Neural cell (in vitro differentiated cells): ENCODE measurements around the gene TMEM168. TPM values are rescaled to one million over a fixed set of nuclear protein-coding genes. Genes with fewer than 3 reads are reported as not detected.

Experiments
- H2AFZ ChIP-seq: fragments of 200-600, 300-800 bp; sonication (generic), shearing (Covaris generic); 2 replicates; pipeline ENCODE4 v1.6.0; 2014; ENCODE audit warnings: low read depth, mild to moderate bottlenecking, antibody characterized with exemption, low read length, moderate library complexity
- H3F3A ChIP-seq: fragments of 200-600 bp; shearing (Covaris generic); 2 replicates; pipeline ENCODE4 v1.6.1; 2016; ENCODE audit warnings: mild to moderate bottlenecking, moderate library complexity, mixed read lengths, antibody characterized with exemption, low read length; ENCODE audit not compliant: insufficient read depth, poor library complexity, severe bottlenecking
- H3K27ac ChIP-seq: fragments of 200-600, 300-800 bp; sonication (generic), shearing (Covaris generic); 2 replicates; pipeline ENCODE4 v1.5.1; 2014; ENCODE audit warnings: mild to moderate bottlenecking, low read length, moderate library complexity
- H3K27me3 ChIP-seq: fragments of 300-800, 200-600 bp; sonication (generic), shearing (Covaris generic); 2 replicates; pipeline ENCODE4 v1.6.0; 2014; ENCODE audit warnings: mild to moderate bottlenecking, low read depth, low read length, moderate library complexity; ENCODE audit not compliant: insufficient read depth
- H3K36me3 ChIP-seq: fragments of 300-800, 200-600 bp; sonication (generic), shearing (Covaris generic); 2 replicates; pipeline ENCODE4 v1.5.1; 2014; ENCODE audit warnings: mild to moderate bottlenecking, antibody characterized with exemption, low read length, moderate library complexity; ENCODE audit not compliant: insufficient read depth
- H3K4me2 ChIP-seq: fragments of 300-800, 200-600 bp; sonication (generic), shearing (Covaris generic); 2 replicates; pipeline ENCODE4 v1.6.0; 2014; ENCODE audit warnings: mild to moderate bottlenecking, low read length
- H3K4me3 ChIP-seq: fragments of 300-800, 200-600 bp; sonication (generic), shearing (Covaris generic); 2 replicates; pipeline ENCODE4 v1.5.1; 2014; ENCODE audit warnings: mild to moderate bottlenecking, low read length, moderate library complexity
- H3K79me2 ChIP-seq: fragments of 200-600 bp; shearing (Covaris generic); replicated peaks from 2 replicates; pipeline ENCODE4 v1.6.0; 2014; ENCODE audit warnings: mild to moderate bottlenecking, low read length, moderate library complexity; ENCODE audit not compliant: insufficient read depth
- H3K9ac ChIP-seq: fragments of 300-800, 200-600 bp; sonication (generic), shearing (Covaris generic); 2 replicates; pipeline ENCODE4 v1.6.1; 2016; ENCODE audit warnings: mild to moderate bottlenecking, low read length, mixed read lengths
- H3K9me2 ChIP-seq: fragments of 200-600 bp; shearing (Covaris generic); 2 replicates; pipeline ENCODE4 v1.6.1; 2016; ENCODE audit warnings: mild to moderate bottlenecking, low read length, mixed read lengths; ENCODE audit not compliant: insufficient read depth
- H3K9me3 ChIP-seq: fragments of 200-600, 300-800 bp; sonication (generic), shearing (Covaris generic); 2 replicates; pipeline ENCODE4 v1.6.1; 2016; ENCODE audit warnings: mild to moderate bottlenecking, mixed run types, low read length, moderate library complexity, mixed read lengths
- H4K20me1 ChIP-seq: fragments of 200-600 bp; shearing (Covaris generic); 2 replicates; pipeline ENCODE4 v1.6.1; 2016; ENCODE audit warnings: mild to moderate bottlenecking, mixed run types; ENCODE audit not compliant: insufficient read depth
- EP300 ChIP-seq: fragments of 450-650 bp; conservative IDR thresholded peaks from 2 replicates; pipeline ENCODE4 v1.6.1; 2014; ENCODE audit warnings: antibody characterized with exemption, mild to moderate bottlenecking, moderate library complexity; ENCODE audit not compliant: poor library complexity, severe bottlenecking
- MXI1 ChIP-seq: fragments of 450-650 bp; conservative IDR thresholded peaks from 2 replicates; pipeline ENCODE4 v1.6.1; 2014; ENCODE audit warnings: antibody characterized with exemption, mild to moderate bottlenecking; ENCODE audit not compliant: poor library complexity, severe bottlenecking
- POLR2AphosphoS5 ChIP-seq: IDR thresholded peaks from 2 replicates; pipeline ENCODE4 v1.6.1; 2012
- RAD21 ChIP-seq: fragments of 450-650 bp; conservative IDR thresholded peaks from 2 replicates; pipeline ENCODE4 v1.6.1; 2014; ENCODE audit warnings: antibody characterized with exemption, mild to moderate bottlenecking, moderate library complexity
- TAF1 ChIP-seq: IDR thresholded peaks from 2 replicates; pipeline ENCODE4 v1.6.1; 2012; ENCODE audit warnings: low read depth
- polyA plus RNA-seq: library from polyadenylated mRNA; depleted of rRNA; stranded (reverse); fragments of >200 nt; gene quantifications from 2 replicates; pipeline ENCODE4 v1.2.3, GENCODE V29; 2014
- TF ChIP-seq, protein P1 (sequence below): fragments of 450-650 bp; IDR thresholded peaks from 2 replicates; pipeline ENCODE4 v1.5.1; 2014; ENCODE audit warnings: antibody characterized with exemption, mild to moderate bottlenecking, moderate library complexity; ENCODE audit not compliant: poor library complexity, severe bottlenecking
- TF ChIP-seq, protein P2 (sequence below): IDR thresholded peaks from 2 replicates; pipeline ENCODE4 v1.6.1; 2012; ENCODE audit warnings: borderline replicate concordance

TMEM168 gene
- polyA plus RNA-seq, 1 donor from 2014 or later, result 21.9 TPM

DNA sequence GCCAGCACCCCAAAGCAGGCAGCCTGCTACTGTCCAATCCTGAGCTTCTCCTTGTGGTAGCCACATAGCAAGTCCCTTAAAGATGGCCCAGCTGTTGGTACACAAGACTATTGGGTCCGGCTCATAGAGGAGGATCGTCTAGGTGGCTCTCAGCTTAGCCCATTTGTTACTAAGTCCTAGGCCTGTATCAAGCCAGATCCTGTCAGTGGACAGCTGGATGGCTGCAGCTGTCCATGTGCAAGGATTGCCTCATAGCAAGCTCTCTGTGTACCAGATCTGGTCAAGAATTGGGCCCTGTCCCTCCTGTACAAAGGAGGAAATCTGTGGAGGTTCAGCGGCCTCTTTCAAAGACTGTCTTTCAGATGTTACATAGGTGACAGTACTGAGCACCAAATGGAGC lies 12.2 kb upstream of the TMEM168 start:
- no peaks in the 10 kb centered on the region for H3K36me3 ChIP-seq
- no peaks in the 10 kb centered on the region for H3F3A ChIP-seq
- TF ChIP-seq MXI1 (no peak), POLR2AphosphoS5 (no peak), RAD21 (no peak), TAF1 (no peak)
- TF ChIP-seq, protein P1, sequence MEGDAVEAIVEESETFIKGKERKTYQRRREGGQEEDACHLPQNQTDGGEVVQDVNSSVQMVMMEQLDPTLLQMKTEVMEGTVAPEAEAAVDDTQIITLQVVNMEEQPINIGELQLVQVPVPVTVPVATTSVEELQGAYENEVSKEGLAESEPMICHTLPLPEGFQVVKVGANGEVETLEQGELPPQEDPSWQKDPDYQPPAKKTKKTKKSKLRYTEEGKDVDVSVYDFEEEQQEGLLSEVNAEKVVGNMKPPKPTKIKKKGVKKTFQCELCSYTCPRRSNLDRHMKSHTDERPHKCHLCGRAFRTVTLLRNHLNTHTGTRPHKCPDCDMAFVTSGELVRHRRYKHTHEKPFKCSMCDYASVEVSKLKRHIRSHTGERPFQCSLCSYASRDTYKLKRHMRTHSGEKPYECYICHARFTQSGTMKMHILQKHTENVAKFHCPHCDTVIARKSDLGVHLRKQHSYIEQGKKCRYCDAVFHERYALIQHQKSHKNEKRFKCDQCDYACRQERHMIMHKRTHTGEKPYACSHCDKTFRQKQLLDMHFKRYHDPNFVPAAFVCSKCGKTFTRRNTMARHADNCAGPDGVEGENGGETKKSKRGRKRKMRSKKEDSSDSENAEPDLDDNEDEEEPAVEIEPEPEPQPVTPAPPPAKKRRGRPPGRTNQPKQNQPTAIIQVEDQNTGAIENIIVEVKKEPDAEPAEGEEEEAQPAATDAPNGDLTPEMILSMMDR, result no peak
- no peaks in the 10 kb centered on the region for H3K27me3 ChIP-seq
- no peak overlapping the region for H3K4me2 ChIP-seq
- H3K79me2 ChIP-seq, result no peaks in the 10 kb centered on the region
- no peaks in the 10 kb centered on the region for H3K9me3 ChIP-seq
- H3K9ac ChIP-seq, result no peak overlapping the region
- H3K9me2 ChIP-seq, result no peaks in the 10 kb centered on the region
- H3K27ac ChIP-seq, result no peak overlapping the region
- no peak overlapping the region for H3K4me3 ChIP-seq
- H4K20me1 ChIP-seq, result no peaks in the 10 kb centered on the region
- H2AFZ ChIP-seq, result no peak overlapping the region

DNA sequence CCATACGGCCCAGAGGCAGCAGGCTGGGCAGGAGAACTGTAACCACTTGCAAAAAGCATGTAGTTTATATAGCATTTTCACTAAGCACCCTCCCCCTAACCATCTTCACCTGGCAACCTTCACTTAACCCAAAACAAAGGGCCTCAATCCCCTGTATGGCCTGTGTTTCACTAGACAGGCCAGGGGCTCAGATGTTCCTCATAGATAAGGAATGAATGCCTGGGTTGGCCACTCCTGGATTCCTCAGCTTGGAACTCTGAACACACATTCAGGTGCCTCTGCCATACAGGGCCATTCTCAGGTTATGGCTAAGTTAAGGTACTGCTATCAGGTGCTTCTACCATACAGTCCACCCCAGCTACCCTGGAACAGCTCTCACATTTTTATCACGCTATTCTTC lies 10.3 kb upstream of the TMEM168 start:
- no peak overlapping the region for H2AFZ ChIP-seq
- no peaks in the 10 kb centered on the region for H3K9me3 ChIP-seq
- TF ChIP-seq, protein P2, sequence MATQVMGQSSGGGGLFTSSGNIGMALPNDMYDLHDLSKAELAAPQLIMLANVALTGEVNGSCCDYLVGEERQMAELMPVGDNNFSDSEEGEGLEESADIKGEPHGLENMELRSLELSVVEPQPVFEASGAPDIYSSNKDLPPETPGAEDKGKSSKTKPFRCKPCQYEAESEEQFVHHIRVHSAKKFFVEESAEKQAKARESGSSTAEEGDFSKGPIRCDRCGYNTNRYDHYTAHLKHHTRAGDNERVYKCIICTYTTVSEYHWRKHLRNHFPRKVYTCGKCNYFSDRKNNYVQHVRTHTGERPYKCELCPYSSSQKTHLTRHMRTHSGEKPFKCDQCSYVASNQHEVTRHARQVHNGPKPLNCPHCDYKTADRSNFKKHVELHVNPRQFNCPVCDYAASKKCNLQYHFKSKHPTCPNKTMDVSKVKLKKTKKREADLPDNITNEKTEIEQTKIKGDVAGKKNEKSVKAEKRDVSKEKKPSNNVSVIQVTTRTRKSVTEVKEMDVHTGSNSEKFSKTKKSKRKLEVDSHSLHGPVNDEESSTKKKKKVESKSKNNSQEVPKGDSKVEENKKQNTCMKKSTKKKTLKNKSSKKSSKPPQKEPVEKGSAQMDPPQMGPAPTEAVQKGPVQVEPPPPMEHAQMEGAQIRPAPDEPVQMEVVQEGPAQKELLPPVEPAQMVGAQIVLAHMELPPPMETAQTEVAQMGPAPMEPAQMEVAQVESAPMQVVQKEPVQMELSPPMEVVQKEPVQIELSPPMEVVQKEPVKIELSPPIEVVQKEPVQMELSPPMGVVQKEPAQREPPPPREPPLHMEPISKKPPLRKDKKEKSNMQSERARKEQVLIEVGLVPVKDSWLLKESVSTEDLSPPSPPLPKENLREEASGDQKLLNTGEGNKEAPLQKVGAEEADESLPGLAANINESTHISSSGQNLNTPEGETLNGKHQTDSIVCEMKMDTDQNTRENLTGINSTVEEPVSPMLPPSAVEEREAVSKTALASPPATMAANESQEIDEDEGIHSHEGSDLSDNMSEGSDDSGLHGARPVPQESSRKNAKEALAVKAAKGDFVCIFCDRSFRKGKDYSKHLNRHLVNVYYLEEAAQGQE, result no peak
- no peak for TF ChIP-seq MXI1
- TF ChIP-seq RAD21, result no peak
- no peak for TF ChIP-seq POLR2AphosphoS5
- no peak for TF ChIP-seq EP300
- TF ChIP-seq, protein P1, result no peak
- no peaks in the 10 kb centered on the region for H3F3A ChIP-seq
- H3K79me2 ChIP-seq, result no peaks in the 10 kb centered on the region
- H4K20me1 ChIP-seq, result no peaks in the 10 kb centered on the region
- H3K9me2 ChIP-seq, result no peaks in the 10 kb centered on the region
- no peaks in the 10 kb centered on the region for H3K36me3 ChIP-seq
- no peak overlapping the region for H3K4me3 ChIP-seq
- no peaks in the 10 kb centered on the region for H3K27me3 ChIP-seq
- H3K9ac ChIP-seq, result no peak overlapping the region
- no peak overlapping the region for H3K27ac ChIP-seq
- no peak overlapping the region for H3K4me2 ChIP-seq
